Esophagus (tissue), 2 donors: ENCODE data around the gene SFI1. TPM values are rescaled to one million over a fixed set of nuclear protein-coding genes. Genes with fewer than 3 reads are reported as not detected.

ENCODE experiments used
- H3K27ac ChIP-seq, 2 donors: one replicate each; pipeline ENCODE4 v1.5.1; 2013; ENCODE audit warnings: low read depth in 2 of 2, mild to moderate bottlenecking in 2 of 2, inconsistent platforms in 1 of 2, low read length in 1 of 2, moderate library complexity in 1 of 2
- H3K27me3 ChIP-seq, 2 donors: one replicate each; pipeline ENCODE4 v1.6.1; 2013; ENCODE audit warnings: low read length in 2 of 2, control low read depth in 1 of 2, mild to moderate bottlenecking in 1 of 2; ENCODE audit not compliant: insufficient read depth in 2 of 2, control insufficient read depth in 1 of 2
- H3K36me3 ChIP-seq, 2 donors: one replicate each; pipeline ENCODE4 v1.6.1; 2013; ENCODE audit warnings: low read length in 1 of 2; ENCODE audit not compliant: control insufficient read depth in 2 of 2, insufficient read depth in 2 of 2
- H3K4me1 ChIP-seq, 2 donors: one replicate each; pipeline ENCODE4 v1.6.1; 2013; ENCODE audit warnings: low read length in 1 of 2; ENCODE audit not compliant: control insufficient read depth in 2 of 2, insufficient read depth in 2 of 2
- H3K4me3 ChIP-seq, 2 donors: one replicate each; pipeline ENCODE4 v1.5.1; 2013; ENCODE audit warnings: low read length in 2 of 2, mild to moderate bottlenecking in 2 of 2, low read depth in 1 of 2, moderate library complexity in 1 of 2
- H3K9me3 ChIP-seq, 2 donors: one replicate each; pipeline ENCODE4 v1.6.1; 2013; ENCODE audit warnings: mild to moderate bottlenecking in 2 of 2, low read depth in 1 of 2, low read length in 1 of 2, moderate library complexity in 1 of 2; ENCODE audit not compliant: control insufficient read depth in 2 of 2, insufficient read depth in 1 of 2
- WGBS, 2 donors: extraction: QIAGEN DNeasy Blood & Tissue Kit; methylation state at CpG; one replicate each; pipeline ENCODE4 v1.1.7; 2013; 5-methylcytosine and 5-hydroxymethylcytosine counted together
- polyA plus RNA-seq, 2 donors: library from polyadenylated mRNA; stranded (reverse); fragments of 200-250 nt; gene quantifications; one replicate each; pipeline ENCODE4 v1.2.3, GENCODE V29; 2013
- donor health status: healthy with polysubstance abuse.
- donor health status: Bipolar disorder and iron deficiency.

Gene SFI1
- polyA plus RNA-seq, 2 donors: 10.5 to 27.1 TPM

DNA sequence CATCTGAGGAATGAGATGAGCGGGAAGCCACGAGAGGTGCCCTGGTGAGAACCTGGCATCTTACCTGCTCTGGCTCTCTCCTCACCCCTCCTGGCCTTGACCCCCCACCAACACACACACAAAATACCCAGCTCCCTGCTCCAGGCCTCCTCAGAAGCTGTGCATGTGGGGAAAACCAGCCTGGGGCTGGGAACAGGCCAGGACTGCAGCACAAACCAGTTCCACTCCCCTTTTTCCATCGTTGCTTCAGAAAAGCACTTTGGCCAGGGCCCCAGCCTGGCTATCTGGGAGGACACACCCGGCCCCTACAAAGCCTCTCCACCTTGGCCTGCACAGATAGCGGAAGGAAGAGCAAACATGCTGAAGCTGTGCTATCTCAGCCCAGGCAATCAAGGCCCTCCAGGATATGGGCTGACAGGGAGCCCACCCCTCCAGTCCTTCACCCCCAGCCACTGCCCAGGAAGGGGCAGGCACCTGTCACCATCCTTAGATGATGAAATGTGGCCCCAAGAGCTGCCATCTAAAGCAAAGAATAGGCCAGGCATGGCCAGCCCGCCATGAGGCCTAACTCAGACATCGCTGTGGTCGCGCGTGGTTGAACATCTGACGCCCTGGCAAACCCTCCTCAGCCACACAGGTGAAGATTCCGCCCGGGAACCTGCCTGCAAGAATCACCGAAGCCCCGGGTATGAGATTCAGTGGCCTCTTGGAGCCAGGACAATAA is 130.3 kb downstream of the SFI1 start:
- Histone ChIP-seq H3K4me3 (no peak overlapping the region), H3K27me3 (no peaks in the 10 kb centered on the region), H3K27ac (peak overlapping the region in 1 of 2 donors; percentile 42), H3K9me3 (no peaks in the 10 kb centered on the region), H3K4me1 (peaks cover 24 to 51% of the 10 kb centered on the region in 2 donors), H3K36me3 (peaks cover 0 to 18% of the 10 kb centered on the region in 2 donors)
- 56 to 63% methylated on average over 15 of the region's 15 CpGs for WGBS, 2 donors

GRCh38 chr22:31627223-31627731 is 130.9 kb downstream of the SFI1 start:
- peak overlapping the region in 1 of 2 donors; percentile 20 for H3K27ac ChIP-seq
- no peak overlapping the region for H3K4me3 ChIP-seq
- H3K9me3 ChIP-seq: no peaks in the 10 kb centered on the region
- peaks cover 24 to 51% of the 10 kb centered on the region in 2 donors for H3K4me1 ChIP-seq
- H3K27me3 ChIP-seq: no peaks in the 10 kb centered on the region
- peaks cover 0 to 14% of the 10 kb centered on the region in 2 donors for H3K36me3 ChIP-seq
- 73 to 80% methylated on average over 8 of the region's 8 CpGs for WGBS, 2 donors

GRCh38 chr22:31628362-31628761 is 132.0 kb downstream of the SFI1 start:
- H3K4me3 ChIP-seq: no peak overlapping the region
- H3K4me1 ChIP-seq: peaks cover 24 to 51% of the 10 kb centered on the region in 2 donors
- no peaks in the 10 kb centered on the region for H3K27me3 ChIP-seq
- H3K36me3 ChIP-seq: peaks cover 0 to 15% of the 10 kb centered on the region in 2 donors
- no peaks in the 10 kb centered on the region for H3K9me3 ChIP-seq
- H3K27ac ChIP-seq: peak overlapping the region in 1 of 2 donors; percentile 1
- 44 to 48% methylated on average over 1 of the region's 1 CpG for WGBS, 2 donors

- Histone ChIP-seq H3K27ac (no peak overlapping the region), H3K27me3 (no peaks in the 10 kb centered on the region), H3K4me1 (peaks cover 24 to 44% of the 10 kb centered on the region in 2 donors), H3K36me3 (peaks cover 0 to 12% of the 10 kb centered on the region in 2 donors), H3K4me3 (no peak overlapping the region), H3K9me3 (no peaks in the 10 kb centered on the region)
- WGBS, 2 donors: 72 to 80% methylated on average over 17 of the region's 17 CpGs
These were observed 132.8 kb downstream of the SFI1 start for GRCh38 chr22:31628969-31629708.

GRCh38 chr22:31629741-31630184 is 133.4 kb downstream of the SFI1 start:
- peak overlapping the region; percentile 68 to 81 for H3K27ac ChIP-seq
- peaks cover 0 to 12% of the 10 kb centered on the region in 2 donors for H3K36me3 ChIP-seq
- peaks cover 24 to 43% of the 10 kb centered on the region in 2 donors for H3K4me1 ChIP-seq
- H3K27me3 ChIP-seq: no peaks in the 10 kb centered on the region
- 28 to 31% methylated on average over 14 of the region's 14 CpGs for WGBS, 2 donors
- H3K4me3 ChIP-seq: peak overlapping the region; percentile 56 to 63
- H3K9me3 ChIP-seq: no peaks in the 10 kb centered on the region

- peaks cover 19 to 44% of the 10 kb centered on the region in 2 donors for H3K4me1 ChIP-seq
- 2 to 3% methylated on average over 56 to 65 of the region's 65 CpGs for WGBS, 2 donors
These were observed 134.3 kb downstream of the SFI1 start for GRCh38 chr22:31630331-31631329.

DNA sequence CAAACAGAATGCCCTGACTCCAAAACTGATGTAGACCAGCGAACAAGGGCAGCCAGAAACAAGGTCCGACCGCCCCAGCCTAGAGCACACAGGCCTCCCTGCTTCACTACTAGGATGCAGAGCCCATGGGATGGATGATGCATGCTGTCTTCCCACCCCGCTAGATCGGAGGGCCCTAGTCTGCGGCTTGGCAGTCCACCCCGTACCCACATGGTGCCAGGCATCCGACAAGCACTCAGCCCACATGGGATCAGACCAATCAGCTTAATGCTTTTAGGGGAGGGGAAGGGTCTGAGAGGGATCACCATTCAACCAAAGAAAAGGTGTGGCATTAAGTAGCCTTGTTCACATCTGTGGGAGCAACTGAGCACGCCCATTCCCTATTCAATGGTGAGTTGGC is 135.1 kb downstream of the SFI1 start:
- H3K9me3 ChIP-seq: no peaks in the 10 kb centered on the region
- H3K36me3 ChIP-seq: peaks cover 0 to 12% of the 10 kb centered on the region in 2 donors
- WGBS, 2 donors: 85 to 88% methylated on average over 9 of the region's 9 CpGs
- H3K4me1 ChIP-seq: peaks cover 11 to 38% of the 10 kb centered on the region in 2 donors
- H3K27ac ChIP-seq: peak overlapping the region; percentile 68 to 81
- no peaks in the 10 kb centered on the region for H3K27me3 ChIP-seq
- H3K4me3 ChIP-seq: no peak overlapping the region

More at GRCh38 chr22:31630331-31631329, 134.3 kb downstream of the SFI1 start:
- Histone ChIP-seq H3K27me3 (no peaks in the 10 kb centered on the region), H3K36me3 (peaks cover 0 to 12% of the 10 kb centered on the region in 2 donors), H3K4me3 (peak overlapping the region; percentile 56 to 63), H3K9me3 (no peaks in the 10 kb centered on the region), H3K27ac (peak overlapping the region; percentile 68 to 81)

DNA sequence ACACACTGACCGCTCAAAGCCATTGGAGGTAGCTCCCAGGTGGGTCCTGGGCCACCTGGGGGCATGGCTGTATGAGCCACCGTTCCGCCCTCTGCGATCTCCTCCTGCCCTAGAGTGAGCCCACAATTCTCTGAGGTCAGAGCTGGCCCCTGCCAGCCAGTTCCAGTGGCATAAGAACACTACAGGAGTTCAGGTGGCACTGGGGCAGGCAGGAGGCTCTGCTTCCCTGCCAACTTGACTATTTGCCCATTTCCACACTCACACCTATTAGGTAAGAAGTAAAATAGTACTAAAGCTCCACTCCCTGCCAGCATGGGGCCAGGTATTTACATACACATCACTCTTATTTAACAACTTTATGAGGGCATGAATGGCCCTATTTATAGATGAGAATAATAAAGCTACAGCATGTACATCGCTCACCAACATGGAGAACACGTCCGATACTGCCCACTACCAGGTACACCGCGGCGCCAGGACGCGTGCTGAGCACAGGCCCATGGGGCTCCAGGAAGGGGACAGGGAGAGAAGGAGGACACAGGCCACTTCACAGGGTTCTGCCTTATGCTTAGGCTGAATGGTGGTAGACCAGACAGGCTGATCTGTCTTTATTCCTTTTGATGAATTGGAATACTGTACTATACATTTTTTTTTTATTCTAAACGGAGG is 139.4 kb downstream of the SFI1 start:
- H3K27me3 ChIP-seq: no peaks in the 10 kb centered on the region
- peaks cover 0 to 17% of the 10 kb centered on the region in 2 donors for H3K4me1 ChIP-seq
- 85 to 89% methylated on average over 13 of the region's 13 CpGs for WGBS, 2 donors
- peaks cover 0 to 5% of the 10 kb centered on the region in 2 donors for H3K36me3 ChIP-seq
- H3K4me3 ChIP-seq: no peak overlapping the region
- H3K9me3 ChIP-seq: no peaks in the 10 kb centered on the region
- peak overlapping the region; percentile 0 to 38 for H3K27ac ChIP-seq
